ENCODE results near the gene ATR. TPM values are rescaled to one million over a fixed set of nuclear protein-coding genes. Genes with fewer than 3 reads are reported as not detected.

The ATR gene
- total and polyA plus RNA-seq, 9 of the 15 experiments (the other 6 are each of a cell fraction or from before 2014, with no cell fraction given): 18.0 to 37.8 (median 23.2) TPM

GRCh38 chr3:142595951-142596725 is 17.6 kb upstream of the ATR start, which contains the start of gene PLS1 (continued):
- peak; percentile 2; the same call in 1 of the 2 replicates for TF ChIP-seq CREB3L1 (IDR thresholded peaks at IDR 0.05; ENCODE audit: borderline replicate concordance, low read depth)
- no peak for TF ChIP-seq ZNF41 (CRISPR knock-in tag; conservative IDR thresholded peaks at IDR 0.05)
- TF ChIP-seq, protein P1, sequence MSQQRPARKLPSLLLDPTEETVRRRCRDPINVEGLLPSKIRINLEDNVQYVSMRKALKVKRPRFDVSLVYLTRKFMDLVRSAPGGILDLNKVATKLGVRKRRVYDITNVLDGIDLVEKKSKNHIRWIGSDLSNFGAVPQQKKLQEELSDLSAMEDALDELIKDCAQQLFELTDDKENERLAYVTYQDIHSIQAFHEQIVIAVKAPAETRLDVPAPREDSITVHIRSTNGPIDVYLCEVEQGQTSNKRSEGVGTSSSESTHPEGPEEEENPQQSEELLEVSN (IDR thresholded peaks at IDR 0.05; ENCODE audit: borderline replicate concordance in 1 of 2, extremely low read depth in 1 of 2, insufficient read depth in 1 of 2, insufficient read length in 1 of 2, low read depth in 1 of 2, low read length in 1 of 2, poor library complexity in 1 of 2, severe bottlenecking in 1 of 2): peak; percentile 66 to 74
- TF ChIP-seq FIP1L1 (IDR thresholded peaks at IDR 0.05; ENCODE audit: low read depth, low read length, poor library complexity, severe bottlenecking): peak; percentile 93
- TF ChIP-seq RFX1 (IDR thresholded peaks at IDR 0.05): no peak; the same call in 1 of the 2 replicates
- TF ChIP-seq ZNF740 (CRISPR knock-in tag; IDR thresholded peaks at IDR 0.05): peak; percentile 45; the same call in 1 of the 2 replicates
- TF ChIP-seq ZNF740 (tag; IDR thresholded peaks at IDR 0.05): no peak
- TF ChIP-seq ZBTB8A (IDR thresholded peaks at IDR 0.05; ENCODE audit: partially characterized antibody): no peak
- TF ChIP-seq POLR2AphosphoS5 (IDR thresholded peaks at IDR 0.05; ENCODE audit: control insufficient read depth, insufficient read depth, low read depth, low read length): peak; percentile 70
- peak; percentile 97 for TF ChIP-seq ZNF764 (CRISPR knock-in tag; IDR thresholded peaks at IDR 0.05; ENCODE audit: low read depth)
- TF ChIP-seq NBN (IDR thresholded peaks at IDR 0.05; ENCODE audit: low read depth): peak; percentile 83; the same call in 1 of the 2 replicates
- no peak for TF ChIP-seq CTCFL (IDR thresholded peaks at IDR 0.05; ENCODE audit: borderline replicate concordance, insufficient read depth, low read depth, low read length, poor library complexity, severe bottlenecking)
- 0 out of 2 replicates have a peak, but pooled peaks have one; percentile 49 for TF ChIP-seq STAT6 (CRISPR knock-in tag; IDR thresholded peaks at IDR 0.05)
- TF ChIP-seq GABPB1 (CRISPR knock-in tag; IDR thresholded peaks at IDR 0.05): peak; percentile 81
- peak; percentile 46 to 84; a peak in 2 of 4 replicates for TF ChIP-seq HDAC1 (IDR thresholded peaks at IDR 0.05)
- TF ChIP-seq USF2 (CRISPR knock-in tag; IDR thresholded peaks at IDR 0.05): no peak
